HUDEP-2 (cell line): ENCODE results near the gene SCRT2.
"Not testable (repeated sequence)": the region's sequence is repeated elsewhere in the genome, so short reads cannot be mapped to it uniquely, and the experiment has no call there.

ENCODE experiments used
- DNase-seq, 76 experiments: peaks; one replicate each; lab custom pipeline; 2025; ENCODE audit not compliant: unreplicated experiment in 76 of 76; lab: John Stamatoyannopoulos, UW

The SCRT2 gene

DNA sequence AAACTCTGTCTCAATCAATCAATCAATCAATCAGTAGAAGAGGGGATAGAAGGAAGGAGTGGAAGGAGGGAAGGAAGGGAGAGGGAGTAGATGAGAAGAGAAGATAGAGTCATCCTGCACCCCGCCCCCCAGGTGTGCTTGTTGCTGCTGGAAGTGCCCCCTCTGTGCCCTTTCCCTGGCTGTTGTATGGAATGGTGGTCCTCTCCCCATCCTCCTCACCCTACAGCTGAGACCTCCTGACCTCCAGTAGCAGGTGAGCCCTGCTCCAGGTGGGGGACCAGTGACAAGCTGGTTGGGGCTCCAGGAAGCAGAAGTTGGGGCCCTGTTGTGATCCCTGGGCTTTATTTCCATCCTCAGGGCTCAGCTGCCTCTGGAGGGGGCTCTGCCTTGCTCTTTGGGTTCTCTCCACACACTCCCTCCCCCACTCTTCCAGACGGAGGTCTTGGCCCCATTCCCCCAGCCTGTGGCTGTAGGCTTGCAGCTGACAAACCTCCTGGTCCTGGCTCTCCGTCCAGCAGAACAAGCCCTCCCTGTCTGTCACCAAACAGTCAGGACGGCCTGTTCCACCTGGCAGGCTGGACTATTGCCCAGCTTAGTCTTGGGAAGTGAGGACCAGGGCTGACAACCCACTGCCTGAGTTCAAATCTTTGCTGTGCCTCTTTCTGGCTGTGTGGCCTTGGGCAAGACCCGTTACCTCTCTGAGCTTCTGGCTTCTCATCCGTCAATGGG lies 26.0 kb upstream of the SCRT2 start:
- DNase-seq = no peak

DNA sequence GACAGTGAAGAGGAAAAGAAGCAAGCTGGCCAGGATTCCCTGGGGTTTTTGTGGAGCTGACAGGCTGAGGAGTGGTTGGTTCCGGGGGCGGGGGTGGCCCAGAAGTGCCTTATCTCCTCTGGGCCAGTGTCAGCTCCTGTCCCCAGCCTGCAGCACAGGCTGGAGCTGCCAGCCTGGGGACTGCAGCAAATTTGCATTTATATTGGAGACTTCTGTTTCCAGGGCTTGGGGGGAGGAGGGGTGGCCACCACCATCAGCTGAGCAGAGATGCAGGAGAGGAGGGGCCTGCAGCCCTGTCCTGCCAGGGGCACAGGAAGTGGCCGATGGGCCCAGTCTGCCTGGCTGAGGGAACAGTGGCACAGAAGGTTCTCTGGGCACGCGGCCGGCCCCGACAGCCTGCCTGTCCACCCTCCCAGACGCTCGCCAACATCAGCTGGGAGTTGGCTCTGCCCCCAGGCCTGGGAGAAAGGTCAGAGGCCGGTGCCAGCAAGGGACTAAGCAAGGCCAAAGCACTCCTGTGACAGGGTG lies 24.3 kb upstream of the SCRT2 start:
- DNase-seq = no peak

DNA sequence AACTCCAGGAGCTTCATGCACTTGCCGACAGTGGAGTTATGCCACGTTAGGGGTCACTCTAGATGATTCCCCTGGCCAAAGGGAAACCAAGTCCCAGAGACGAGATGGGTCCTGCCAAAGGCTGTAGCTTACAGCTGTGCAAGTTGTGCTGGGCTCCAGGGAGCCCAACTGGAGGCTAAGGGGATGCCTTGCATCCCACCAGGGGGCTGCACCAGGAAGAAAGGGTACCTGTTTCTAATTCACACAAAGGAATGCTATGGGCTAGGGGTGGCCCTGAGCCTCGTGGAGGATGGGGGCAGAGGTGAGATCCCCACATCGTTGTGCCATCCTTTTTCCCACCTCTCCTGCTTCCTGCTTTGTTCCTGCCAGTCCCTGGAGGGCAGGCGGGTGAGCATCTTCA lies 23.7 kb upstream of the SCRT2 start:
- DNase-seq = no peak

DNA sequence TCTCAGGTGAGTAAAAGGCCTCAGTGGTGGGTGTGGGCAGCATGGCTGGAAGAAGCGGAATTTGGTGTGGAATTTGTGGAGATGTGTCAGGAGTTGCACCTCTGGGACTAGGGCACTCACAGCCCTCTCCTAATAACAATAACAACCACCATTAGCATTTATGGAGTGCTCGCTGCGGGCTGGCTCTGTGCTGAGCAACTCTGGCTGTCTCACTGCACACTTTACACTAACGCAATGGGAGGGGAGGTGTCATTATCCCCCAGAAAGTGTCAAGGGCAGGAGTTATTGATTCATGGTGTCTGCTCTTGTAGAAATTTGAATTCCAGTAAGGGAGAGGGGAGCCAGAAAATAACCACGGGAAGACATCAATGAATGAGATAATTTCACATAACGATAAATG lies 22.7 kb upstream of the SCRT2 start:
- DNase-seq = no peak

DNA sequence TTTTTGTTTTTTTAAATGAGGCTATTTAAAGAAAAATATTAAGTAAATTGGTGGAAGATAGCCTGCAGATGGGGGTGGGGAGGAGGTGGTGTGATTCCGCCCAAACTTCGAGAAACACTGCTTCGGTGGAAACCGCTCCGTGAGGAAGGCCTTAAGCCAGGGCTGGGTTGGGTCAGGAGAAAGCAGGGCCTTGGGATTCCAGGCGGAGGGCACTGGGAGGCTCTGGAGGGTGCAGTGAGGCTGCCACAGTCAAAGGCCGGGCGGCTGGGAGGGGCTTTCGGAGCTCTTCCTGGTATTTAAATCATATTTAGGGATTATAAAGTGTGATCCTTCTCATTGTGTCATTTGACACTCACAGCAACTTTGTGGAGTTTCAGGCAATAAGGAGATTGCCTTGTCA lies 22.2 kb upstream of the SCRT2 start:
- DNase-seq = no peak

DNA sequence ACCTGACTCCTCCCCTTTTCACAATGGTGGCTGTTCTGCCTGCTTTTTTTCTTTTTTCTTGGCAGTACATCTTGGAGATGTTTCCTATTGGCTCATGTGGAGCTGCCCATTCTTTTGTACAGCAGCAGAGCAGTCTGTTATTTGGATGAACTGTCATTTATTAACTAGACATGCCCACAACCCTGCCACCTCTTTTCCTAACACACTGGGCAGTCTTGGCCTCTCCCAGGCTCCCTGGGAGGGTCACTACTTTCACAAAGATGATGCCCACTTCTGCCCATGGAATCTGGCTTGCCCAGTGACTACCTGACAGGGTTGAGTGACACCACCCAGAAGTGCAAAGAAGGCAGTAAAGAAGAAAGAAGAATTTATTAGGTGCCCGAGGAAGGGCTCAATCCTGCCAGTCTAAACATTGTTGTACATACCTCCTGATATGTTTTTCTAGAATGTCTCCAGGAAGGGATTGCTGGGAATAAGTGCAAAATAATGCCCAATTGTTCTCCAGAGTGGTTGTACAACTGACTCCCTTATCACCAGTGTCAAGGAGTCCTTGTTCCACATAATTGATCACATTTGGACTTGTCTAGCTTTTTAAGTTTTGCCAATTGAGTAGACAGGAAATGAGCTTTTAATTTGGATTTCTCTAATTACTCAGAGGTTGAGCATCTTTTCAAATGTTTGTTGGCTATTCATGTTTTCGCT lies 19.7 kb upstream of the SCRT2 start:
- no peak for DNase-seq

DNA sequence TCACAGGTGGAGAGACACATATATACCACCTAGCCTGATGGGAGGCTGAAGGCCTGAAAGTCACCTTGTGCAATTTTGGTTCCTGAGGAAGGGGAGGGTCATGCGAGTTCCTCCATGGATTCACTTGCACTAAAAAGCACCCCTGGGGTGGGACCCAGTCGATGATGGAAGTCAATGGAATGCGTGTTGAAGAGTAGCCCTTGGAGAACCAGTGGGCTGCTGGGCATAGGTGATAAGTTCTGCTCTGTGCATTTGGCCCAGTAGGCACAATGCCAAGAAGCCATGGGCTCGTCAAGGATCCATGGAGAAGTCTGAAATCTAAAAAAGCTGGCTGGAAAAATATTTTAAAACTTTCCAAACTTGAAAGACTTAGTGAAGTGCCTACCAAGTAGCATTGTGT lies 18.9 kb upstream of the SCRT2 start:
- DNase-seq = no peak

DNA sequence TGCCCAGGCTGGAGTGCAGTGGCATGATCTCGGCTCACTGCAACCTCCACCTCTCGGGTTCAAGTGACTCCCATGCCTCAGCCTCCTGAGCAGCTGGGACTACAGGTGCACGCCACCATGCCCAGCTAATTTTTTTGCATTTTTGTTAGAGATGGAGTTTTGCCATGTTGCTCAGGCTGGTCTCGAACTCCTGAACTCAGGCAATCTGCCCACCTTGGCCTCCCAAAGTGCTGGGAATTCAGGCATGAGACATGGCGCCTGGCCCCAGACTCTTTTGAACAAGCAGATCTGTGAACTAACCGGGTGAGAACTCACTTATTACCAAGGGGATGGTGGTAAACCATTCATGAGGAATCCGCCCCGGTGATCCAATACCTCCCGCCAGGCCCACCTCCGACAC lies 18.2 kb upstream of the SCRT2 start:
- DNase-seq = not testable (repeated sequence)

DNA sequence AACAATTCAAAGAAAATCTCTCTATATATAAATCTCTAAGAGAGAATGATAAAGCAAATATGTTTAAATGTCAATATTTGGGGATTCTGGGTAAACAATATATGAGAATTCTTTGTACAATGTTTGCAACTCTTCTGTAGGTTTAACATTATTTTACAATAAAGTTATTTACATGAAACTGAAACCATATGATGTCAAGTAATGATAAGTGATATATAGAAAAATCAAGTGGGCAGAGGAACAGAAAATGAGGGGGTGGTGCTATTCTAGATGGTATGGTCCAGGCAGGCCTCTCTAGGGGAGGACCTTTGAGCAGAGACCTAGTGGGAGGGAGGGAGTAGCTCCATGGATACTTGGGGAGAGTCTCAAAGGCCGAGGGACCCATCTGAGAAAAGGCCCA lies 16.4 kb upstream of the SCRT2 start:
- DNase-seq = no peak

DNA sequence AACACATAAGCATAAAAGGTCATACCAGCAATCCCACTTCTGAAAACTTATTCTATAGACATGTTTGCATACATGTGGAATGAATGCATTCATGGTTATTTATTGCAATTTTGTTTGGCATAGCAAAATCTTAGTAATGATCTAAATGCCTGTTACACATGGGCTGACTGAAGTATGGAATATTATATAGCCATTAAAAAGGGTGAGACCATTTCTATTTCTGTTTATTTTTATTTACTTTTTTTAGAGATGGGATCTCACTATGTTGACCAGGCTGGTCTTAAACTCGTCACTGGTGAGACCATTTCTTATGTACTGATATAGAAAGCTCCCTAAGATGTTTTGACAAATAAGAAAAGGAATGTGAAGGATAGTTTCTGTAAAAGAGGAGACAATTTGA lies 14.3 kb upstream of the SCRT2 start:
- no peak for DNase-seq

DNA sequence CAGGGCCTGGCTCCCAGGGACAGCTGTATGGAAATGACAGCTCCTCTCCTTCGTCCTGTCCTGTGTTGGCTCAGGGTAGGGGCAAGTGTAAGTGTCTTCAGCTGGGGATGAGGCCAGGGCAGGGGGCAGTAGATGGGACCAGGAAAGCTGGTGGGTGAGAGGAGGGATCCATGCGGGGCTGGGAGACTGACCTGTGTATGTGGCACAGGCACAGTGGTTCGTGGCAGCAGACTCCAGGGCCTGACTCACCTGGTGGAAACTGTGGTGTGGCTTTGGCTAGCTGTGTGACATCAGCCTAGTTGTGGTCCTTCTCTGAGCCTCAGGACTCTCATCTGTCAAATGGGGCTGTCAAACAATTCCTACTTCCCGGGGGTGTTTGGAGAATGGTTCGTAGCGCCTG lies 13.7 kb upstream of the SCRT2 start:
- no peak for DNase-seq

DNA sequence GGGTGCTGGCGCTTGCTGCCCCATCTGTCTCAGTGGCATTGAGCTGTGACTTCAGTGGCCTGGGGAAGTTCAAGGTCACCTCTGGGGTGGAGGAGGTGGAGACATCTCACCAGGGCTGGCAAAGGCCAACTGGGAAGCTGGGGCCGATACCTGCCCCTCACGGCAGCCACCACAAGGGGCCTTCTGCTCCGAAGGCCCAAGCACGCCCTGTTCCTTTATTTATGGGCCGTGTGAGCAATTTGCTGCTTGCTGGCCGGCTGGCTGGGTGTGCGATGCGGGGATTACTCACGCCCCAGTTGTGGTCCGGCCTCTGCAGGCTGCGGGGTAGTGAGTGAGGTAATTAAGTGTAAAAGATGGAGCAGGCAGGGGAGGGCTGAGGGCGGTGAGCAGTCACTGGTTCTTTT lies 13.2 kb upstream of the SCRT2 start:
- DNase-seq = no peak

DNA sequence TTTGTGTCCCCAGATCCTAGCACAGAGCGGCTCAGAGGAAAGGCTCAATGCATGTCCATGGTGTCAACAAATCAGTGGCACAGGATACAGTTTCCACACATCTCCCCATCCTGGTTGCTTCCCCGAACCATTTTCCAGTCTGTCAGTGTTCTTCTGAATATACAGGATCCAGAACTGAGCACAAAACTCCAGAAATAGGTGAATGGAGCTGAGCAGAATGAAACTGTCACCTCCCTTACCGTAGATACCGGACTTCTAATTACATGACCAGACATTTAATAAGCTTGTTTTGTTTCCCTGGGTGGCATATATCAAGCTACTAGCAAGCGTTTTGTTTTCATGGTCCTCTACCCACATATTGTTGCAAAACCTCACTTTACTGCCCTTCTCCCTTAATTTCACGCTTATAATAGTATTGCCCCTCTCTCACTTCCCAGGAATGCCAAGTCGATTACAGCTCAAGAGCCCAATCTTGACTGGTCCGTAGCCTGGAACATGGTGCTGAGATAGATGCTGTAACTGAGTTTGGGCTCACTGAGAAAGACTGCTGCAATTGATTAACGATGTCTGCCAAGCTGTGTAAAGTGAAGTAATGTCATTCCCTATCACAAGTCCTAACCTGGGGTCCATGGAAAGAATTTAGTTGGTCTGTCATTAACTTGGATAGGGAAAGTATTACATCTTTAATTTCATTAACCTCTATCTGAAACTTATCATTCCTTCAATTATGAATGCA lies 12.0 kb upstream of the SCRT2 start:
- no peak for DNase-seq

DNA sequence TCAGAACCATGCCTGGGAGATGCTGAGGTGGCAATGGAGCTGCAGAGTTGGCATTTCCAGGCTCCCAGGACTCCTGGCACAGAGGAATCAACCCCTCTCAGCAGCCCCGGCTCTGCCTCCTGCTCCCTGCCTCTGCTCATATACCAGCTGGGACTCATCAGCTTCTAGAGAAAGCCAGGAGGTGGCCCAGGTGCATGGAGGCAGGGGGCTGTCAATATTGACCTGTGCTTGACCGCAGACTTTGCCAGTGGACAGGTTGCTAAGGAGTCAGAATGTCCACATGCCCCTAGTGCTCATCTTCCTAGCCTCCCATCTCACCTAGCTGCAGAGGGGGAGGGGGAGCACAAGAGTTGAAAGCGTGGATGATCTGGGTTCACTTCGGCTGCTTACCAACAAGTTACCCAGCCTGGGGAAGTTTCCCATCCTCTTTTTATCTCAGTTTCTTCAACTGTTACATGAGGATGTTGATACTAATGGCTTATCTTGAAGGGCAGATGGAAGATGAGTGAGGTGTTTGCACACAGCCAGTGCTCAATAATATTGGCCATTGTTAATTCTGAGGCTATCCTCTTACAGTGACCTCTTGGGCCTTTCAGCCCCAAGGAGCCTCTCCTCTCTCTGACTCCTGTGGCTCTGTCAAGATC lies 9.2 kb upstream of the SCRT2 start:
- DNase-seq = peak in 3 of 76 experiments; percentile 15 to 22 (median 19)

DNA sequence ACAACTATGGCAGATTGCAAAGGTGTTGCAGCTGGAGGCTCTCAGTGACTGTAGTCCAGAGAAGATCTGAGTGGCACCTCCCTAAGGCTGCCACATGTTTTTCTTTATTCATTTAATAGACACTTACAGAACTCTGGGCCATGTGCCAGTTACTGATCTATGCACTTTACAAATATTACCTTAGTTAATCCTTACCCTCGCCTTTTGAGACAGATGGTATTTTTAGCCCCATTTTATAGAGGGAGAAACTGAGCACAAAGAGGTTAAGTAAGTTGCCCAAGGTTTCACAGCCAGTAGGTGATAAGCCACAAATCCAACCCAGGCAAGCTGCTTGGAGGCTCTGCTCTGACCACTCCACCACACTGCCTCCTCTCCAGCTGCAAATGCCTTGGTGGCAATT lies 6.5 kb upstream of the SCRT2 start:
- no peak for DNase-seq

DNA sequence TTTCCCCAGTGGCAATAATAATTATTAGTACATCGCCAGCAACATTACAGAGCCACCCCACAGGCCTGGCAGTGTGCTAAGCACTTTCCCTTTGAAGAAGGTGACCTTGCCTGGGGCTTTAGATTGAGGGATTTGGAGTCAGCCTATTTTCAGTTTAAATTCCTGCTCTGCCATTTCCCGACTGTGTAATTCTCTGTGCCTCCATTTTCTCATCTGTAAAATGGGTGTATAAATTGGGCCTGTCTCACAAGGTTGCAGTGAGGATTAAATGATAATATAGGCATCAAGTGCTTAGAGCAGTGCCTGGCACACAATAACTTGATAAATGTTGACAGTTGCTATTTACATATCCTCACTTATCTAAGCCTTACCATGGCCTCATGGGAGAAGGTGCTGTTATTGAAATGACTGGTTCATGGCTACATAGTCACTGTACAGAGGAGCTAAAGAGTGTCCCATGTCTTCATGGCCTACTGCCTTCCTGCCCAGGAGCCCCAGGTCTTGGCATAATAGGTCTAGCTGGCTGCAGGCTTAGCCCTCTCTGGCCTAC lies 5.1 kb upstream of the SCRT2 start:
- DNase-seq = no peak

DNA sequence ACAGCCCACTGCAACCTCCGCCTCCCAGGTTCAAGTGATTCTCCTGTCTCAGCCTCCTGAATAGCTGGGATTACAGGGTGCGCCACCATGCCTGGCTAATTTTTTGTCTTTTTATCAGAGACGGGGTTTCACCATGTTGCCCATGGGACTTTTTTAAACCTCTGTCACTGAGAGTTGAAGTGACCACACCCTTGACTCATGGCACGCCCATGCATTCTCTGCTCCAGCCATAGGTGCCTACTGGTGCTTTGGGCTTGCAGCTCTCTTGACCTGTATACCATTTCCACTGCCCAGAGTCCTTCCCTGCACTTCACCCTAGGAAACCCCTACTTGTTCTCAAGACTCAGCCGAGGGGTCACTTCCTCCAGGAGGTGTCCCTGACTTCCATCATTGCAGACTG lies 2.4 kb upstream of the SCRT2 start:
- no peak for DNase-seq

DNA sequence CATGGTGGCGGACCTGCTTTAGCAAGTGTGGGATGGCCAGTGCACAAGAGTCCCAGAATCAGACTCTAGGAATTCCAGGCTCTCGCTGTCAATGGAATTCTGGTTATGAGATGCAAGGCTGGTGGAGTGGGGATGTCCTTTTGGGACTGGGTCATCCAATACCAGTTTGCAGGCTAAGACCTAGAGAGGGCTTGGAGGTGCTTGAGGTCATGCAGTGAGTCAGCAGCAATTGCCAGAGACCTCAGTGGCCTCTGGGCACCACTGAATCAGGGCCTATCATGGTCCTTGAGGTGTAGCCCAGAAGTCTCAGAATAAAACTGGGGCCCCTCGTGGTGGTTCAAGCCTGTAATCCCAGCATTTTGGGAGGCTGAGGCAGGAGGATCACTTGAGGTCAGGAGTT lies 1.4 kb upstream of the SCRT2 start:
- no peak for DNase-seq

DNA sequence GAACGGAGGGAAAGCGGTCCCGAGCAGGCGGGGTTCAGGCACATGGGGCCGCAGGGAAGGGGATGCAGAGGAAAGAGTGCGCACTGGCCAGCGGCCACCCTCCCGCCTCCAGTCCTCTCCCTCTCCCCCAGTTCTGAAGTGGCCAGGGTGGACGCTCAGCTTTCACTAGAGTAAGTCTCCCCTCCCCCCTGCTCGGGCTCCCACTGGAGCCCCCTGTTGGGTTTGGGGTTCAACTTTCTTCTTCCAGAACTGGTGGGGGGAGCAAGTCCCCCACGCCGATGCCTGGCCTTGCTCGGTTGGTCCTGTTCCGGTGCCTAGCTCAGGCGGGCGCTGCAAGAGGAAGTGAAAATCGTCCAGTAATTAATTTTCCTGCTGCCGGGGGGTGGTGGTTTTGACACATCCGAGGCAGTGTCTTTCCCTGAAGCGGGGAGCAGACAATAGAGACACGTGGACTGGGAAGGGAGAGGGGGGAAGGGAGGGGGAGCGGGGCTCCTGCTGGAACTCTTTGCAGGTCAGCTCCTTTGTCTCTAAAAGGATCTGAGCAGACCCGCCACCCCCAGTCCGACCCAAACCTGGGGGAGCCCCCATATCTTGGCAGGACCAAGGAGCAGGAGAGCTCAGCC lies 824 bp upstream of the SCRT2 start:
- DNase-seq = no peak

DNA sequence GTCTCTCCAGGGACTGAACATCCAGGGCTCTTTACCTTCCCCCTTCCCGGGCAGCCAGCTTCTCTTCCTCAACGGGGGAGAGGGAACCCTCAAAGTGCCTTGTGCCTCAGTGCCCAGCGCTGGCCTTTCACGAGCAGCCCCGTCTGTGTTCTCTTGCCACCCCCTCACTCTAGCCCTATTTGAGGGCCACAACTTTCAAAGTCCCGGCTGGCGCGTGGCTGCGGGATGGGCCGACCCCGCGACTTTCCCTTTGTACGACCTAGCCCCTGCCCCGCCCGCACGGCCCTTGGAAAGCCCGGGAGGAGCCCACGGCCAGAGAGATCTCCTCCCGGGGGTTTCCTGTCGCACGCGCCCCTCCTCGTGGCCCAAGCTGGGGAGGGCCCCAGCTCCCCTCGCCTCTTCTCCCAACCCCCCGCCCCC lies 559 bp downstream of the SCRT2 start:
- DNase-seq = no peak
